Measurements from ENCODE around the gene HDHD3.
"Not testable (repeated sequence)": the region's sequence is repeated elsewhere in the genome, so short reads cannot be mapped to it uniquely, and the experiment has no call there.

HDHD3 gene

GRCh38 chr9:113388833-113389232 lies 12.0 kb upstream of the HDHD3 start:
- DNase-seq: no peak

GRCh38 chr9:113387560-113388230 lies 10.9 kb upstream of the HDHD3 start:
- no peak for DNase-seq

DNA sequence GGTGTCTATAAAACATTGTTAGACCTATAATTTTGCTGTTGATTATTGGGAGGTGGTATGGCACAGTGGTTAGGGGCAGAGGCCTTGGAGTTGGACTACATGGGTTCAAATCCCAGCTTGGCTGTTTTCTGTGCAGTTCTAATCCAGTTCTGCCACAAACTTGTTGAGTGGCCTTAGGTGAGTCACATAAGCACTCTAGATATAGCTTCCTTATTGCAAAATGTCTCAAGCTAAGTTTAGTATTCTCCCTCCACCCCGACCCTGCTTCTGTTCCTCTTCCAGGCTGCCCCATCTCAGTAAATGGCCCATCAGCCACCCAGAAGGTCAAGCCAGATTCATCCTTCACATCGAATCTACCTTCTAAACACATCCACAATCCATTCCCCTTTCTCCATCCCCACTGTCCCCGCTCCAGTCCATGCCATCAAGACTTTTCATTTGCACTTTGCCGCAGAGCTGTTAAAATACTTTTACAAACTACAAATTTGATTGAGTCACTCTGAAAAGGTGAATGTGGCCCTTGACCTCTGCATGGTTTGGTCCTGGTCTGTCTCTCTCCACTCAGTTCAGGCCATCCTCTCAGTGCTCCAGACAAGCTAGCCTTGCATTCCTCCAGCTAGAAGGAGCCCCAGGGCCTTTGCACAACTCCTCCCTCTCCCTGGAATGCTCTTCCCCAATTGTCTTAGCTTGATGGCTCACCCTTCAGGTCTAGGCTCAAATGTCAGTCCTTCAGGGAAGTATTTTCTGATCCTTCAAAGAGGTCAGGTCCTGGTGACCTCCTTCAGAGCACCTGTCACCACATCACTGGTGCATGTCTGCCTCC lies 10.0 kb upstream of the HDHD3 start:
- DNase-seq: no peak

DNA sequence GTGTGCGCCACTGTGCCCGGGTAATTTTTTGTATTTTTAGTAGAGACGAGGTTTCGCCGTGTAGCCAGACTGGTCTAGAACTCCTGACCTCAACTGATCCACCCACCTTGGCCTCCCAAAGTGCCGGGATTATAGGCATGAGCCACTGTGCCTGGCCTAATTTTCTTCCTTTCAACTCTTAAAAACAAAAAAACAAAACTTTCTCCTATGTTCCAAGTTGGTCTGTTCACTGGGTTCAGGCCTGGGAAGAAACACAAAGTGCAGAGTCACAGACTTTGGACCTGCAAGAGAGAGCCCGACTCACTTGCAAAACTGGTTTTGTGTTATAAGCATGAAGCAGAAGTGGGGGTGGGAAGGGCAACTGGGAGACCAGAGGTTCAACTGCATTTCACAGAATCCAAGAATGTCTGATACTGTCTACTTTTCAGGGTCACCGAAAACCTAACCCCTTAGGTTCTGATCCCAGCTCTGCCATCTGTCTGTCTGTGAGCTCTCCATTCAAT lies 5.2 kb upstream of the HDHD3 start:
- DNase-seq: no peak

DNA sequence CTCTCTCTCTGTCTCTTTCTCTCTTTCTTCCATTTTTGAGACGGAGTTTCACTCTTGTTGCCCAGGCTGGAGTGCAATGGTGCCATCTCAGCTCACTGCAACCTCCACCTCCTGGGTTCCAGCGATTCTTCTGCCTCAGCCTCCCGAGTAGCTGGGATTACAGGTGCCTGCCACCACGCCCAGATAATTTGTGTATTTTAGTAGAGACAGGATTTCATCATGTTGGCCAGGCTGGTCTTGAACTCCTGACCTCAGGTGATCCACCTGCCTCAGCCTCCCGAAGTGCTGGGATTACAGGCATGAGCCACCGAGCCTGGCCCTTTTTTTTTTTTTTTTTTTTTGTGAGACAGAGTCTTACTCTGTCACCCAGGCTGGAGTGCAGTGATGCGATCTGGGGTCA lies 4.7 kb upstream of the HDHD3 start:
- not testable (repeated sequence) for DNase-seq

DNA sequence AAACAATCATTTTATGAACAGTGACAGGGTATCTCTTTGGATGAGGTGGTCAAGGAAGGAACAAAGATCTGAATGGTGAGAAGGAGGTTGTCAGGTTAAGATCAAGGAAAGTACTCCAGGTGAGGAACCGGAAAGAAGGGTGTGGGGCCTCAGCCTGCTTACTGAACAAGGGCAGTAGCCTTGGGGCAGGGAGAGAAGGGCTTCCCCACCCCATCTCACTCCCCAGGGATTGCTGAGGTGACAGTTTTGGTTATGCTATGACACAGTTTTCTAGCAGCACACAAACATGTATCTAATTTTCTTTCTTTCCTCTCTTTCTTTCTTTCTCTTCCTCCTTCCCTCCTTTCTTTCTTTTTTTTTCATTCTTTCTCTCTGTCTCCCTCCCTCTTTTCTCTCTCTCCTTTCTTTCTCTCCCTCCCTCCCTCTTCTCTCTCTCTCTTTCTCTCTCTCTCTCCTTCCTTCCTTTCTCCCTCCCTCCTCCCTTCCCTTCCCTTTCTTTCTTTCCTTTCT lies 4.1 kb upstream of the HDHD3 start:
- no peak for DNase-seq

GRCh38 chr9:113379829-113380210 lies 3.0 kb upstream of the HDHD3 start:
- not testable (repeated sequence) for DNase-seq

DNA sequence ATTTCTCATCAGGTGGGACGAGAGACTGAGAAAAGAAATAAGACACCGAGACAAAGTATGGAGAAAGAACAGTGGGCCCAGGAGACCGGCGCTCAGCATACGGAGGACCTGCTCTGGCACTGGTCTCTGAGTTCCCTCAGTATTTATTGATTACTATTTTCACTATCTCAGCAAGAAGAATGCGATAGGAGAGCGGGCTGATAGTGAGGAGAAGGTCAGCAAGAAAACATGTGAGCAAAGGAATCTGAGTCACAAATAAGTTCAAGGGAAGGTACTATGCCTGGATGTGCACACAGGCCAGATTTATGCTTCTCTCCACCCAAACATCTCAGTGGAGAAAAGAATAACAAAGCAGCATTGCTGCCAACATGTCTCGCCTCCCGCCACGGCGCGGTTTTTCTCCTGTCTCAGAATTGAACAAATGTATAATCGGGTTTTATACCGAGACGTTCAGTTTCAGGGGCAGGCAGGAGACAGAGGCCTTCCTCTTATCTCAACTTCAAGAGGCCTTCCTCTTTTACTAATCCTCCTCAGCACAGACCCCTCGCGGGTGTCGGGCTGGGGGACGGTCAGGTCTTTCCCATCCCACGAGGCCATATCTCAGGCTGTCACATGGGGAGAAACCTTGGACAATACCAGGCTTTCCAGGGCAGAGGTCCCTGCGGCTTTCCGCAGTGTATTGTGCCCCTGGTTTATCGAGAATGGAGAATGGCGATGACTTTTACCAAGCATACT lies 2.5 kb upstream of the HDHD3 start:
- DNase-seq: not testable (repeated sequence)

DNA sequence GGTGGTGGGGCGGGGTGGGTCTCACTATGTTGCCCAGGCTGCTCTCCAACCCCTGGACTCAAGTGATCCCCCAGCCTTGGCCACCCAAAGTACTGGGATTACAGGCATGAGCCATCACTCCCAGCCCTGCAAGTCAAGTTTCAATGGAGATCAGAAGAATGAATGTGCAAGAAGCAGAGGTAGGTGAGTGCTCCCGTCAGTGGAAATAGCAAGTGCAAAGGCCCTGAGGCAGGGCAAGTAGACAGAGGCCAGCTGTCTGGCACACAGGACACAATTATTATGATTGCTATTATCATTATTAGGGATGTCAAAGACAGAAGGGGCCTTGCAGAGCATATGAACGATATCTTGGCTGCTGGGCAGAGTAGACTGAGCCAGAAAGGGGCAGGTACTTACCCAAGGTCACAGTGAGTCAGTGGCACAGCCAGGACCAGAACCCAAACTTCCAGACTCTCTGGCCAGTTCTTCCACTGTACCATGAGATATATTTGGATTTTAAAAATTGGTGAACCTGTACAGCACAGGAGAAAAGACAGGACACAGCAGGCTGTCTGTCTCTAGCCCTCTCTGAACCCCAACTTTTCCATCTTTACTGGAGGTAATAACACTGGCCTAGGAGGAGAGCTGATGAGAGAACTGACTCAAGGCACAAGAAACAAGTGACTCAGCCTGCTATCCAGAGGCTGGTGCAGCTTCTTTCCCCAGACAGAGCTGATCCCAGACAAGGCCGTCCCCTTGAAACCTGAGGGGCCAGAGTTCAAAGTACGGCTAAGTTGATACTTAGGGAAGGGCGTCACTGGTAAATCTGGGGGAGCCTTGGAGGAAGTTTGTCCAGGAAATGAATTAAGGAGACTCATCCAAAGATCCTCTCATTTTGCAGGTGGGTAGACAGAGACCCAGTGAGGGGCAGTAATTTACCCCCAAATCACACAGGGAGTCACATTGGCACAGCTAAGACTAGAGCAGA lies 1.4 kb downstream of the HDHD3 start:
- DNase-seq: no peak

DNA sequence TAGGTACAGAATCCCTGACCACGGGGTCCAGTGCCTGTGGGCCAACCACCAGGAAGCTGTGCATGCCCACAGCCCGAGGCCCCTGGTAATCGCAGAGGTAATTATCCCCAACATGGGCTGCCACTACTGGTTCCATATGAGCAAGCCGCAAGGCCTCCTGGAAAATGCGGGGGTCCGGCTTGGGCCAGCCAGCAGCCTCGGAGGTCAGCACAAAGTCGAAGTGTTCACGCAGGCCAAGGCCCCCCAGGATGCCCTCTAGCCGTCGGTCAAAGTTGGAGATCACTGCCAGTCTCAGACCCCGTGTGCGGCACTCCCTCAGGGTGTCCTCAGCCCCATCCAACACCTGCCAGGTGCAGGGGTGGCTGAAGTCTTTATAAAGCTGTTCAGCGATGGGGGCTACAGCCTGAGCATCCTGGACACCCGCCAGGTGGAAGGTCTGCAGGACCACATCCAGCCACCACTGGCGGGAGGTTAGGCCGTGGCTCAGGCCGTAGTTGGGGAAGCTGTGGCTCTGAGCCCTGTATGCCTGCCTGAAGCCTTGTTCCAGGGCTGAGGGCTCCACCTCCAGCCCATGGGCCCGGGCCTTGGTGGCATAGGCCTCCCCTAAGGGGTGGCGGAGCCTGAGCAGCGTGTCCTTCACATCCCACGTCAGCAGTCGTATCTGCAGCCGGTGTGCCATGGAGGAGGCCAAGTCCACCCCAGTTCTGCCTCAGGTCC lies 3.0 kb downstream of the HDHD3 start:
- DNase-seq: no peak

- no peak for DNase-seq
Measured at GRCh38 chr9:113373256-113373655, 3.5 kb downstream of the HDHD3 start.

GRCh38 chr9:113372059-113372458 lies 4.7 kb downstream of the HDHD3 start:
- DNase-seq: no peak

GRCh38 chr9:113370806-113371325 lies 5.9 kb downstream of the HDHD3 start:
- DNase-seq: no peak

DNA sequence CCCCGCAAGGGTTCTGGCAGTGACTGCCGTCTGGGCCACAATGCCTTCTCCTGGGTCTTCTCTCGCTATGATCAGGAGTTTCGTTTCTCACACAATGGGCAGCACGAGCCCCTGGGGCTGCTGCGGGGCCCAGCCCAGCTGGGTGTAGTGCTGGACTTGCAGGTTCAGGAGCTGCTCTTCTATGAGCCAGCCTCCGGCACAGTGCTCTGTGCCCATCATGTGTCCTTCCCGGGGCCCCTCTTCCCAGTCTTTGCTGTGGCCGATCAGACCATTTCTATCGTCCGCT lies 7.0 kb downstream of the HDHD3 start:
- DNase-seq: no peak

- DNase-seq: no peak
Measured at GRCh38 chr9:113368982-113369854, 7.6 kb downstream of the HDHD3 start.

GRCh38 chr9:113368348-113368981 lies 8.3 kb downstream of the HDHD3 start:
- no peak for DNase-seq

DNA sequence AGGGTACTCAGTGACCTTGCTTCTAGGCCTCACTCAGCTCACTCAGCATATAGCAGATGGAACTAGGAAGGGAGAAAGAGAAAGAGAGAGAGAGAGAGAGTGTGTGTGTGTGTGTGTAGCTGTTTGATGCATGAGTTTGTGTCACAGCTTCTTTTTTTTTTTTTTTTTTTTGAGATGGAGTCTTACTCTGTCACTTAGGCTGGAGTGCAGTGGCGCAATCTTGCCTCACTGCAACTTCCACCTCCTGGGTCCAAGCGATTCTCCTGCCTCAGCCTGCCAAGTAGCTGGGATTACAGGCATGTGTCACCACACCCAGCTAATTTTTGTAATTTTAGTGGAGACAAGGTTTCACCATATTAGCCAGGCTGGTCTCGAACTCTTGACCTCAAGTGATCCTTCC lies 11.1 kb downstream of the HDHD3 start:
- DNase-seq: not testable (repeated sequence)

DNA sequence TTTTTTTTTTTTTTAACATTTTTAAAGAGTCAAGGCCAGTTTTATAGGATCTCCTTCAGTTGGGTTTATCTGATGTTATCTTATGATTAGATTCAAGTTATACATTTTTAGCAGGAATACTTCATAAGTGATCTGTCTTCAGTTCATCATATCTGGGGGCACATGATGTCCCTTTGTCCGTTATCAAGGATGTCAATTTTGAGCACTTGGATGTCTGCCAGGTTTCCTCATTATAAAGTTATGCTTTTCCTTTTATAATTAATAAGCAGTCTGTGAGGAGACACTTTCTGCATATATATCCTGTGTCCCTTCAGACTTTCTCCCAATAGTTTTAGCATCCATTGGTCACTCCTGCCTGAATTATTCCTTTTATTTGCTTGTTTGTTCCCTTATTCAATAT lies 11.8 kb downstream of the HDHD3 start:
- DNase-seq: no peak

DNA sequence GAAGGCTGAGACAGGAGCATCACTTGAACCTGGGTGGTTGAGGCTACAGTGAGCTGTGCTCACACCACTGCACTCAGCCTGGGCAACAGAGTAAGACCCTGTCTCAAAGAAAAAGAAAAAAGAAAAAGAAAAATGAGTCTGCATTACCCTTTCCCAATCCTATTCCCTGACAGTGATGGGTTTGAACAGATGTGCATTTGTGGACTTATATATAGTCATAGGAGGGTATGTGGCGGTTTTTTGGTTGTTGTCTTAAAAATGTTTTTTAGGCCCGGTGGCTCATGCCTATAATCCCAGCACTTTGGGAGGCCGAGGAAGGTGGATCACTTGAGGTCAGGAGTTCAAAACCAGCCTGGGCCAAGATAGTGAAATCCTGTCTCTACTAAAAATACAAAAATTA lies 13.4 kb downstream of the HDHD3 start:
- no peak for DNase-seq
